ENCODE results near the gene MYDGF.
"Not testable (repeated sequence)": the region's sequence is repeated elsewhere in the genome, so short reads cannot be mapped to it uniquely, and the experiment has no call there.

Gene MYDGF

GRCh38 chr19:4669723-4670480 lies at the start of gene MYDGF:
Gene MYDGF (minus strand): TSS chr19:4670342. CDS start chr19:4670334, 8 bp downstream.
- DNase-seq, result peak; percentile 94

DNA sequence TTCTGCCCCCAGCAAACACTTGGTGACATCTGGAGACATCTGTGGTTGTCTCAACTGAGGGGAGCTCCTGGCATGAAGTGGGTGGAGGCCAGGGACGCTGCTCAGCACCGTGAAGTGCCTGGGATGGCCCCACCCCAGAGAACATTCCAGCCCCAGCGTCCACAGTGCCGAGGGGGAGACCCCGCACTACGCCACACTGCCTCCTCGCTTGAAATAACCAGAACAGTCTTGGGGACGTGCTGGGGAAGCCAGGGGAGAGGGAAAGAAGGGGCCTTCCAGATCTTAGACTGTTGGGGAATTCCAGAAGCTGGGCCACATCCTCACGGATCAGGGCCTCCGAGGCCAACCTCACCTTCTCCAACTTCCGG lies 49.3 kb upstream of the MYDGF start:
- no peak for DNase-seq

DNA sequence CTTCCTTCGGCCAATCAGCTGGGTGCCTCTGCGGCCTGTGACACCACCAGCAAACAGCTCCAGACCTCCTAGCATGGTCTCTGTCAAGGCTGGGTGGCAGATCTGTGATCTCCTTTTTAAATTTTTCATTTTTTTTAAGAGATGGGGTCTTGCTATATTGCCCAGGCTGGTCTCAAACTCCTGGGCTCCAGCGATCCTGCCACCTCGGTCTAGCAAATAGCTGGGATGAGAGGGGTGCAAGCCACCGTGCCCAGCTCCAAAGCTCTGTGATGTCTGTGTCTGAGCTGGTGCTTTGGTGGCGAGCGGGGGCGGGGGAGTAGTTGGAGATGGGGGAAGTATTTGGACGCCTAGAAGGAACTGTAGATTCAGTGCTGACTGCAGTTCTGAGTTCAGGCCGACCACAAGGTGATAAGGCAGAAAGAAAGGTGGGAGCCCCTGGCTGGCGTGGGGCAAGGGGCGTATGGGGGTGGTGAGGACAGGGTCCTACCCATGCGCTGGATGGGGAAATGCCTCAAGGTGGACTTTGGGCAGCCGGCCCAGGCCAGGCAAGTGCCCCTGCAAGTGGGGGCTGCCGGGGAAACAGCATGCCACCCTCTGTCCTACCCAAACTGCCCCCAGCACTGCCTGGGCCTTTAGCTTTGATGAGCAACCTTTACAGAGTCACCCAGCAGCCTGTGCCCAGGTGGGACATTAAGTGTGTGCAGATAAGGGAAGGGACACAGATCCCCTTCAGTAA lies 48.0 kb upstream of the MYDGF start:
- DNase-seq, result no peak

DNA sequence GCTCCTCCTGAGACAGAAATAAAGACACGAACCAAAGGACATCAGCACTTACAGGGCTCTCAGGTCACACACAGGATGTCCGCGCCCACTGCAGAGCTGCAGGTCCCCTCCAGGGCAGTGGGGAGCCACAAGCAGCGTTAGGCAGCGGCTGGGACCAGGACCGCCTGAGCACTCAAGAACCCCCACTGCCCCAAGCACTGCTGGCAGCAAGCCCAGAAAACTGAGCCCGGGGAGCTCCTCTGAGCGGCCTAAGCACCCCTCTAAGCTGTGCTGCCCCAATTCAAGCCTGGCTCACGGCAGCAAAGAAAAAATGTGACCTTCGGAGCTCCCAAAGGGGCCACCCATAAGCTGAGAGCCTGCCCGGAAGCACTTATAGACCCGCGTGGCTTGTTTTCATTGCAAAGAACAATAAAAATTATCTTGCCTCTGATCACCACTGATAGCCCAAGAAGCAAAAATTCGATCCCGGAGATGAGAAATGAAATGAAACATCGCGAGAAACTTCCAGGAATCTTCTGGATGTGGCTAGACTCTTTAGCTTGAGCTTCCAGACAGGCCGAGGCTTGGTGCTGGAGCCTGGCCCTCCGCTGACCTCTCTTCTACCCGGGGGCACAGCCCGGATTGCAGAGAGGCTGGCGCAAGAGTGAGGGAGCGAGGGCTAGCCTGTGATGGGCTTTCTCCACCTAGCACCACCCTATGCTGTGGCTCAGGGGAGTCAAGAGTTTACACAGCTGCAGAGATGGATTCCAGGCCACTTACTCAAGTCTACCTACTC lies 47.2 kb upstream of the MYDGF start:
- no peak for DNase-seq

- no peak for DNase-seq
Observed at GRCh38 chr19:4715529-4716221, 45.5 kb upstream of the MYDGF start.

GRCh38 chr19:4715178-4715528 lies 45.0 kb upstream of the MYDGF start:
- not testable (repeated sequence) for DNase-seq

DNA sequence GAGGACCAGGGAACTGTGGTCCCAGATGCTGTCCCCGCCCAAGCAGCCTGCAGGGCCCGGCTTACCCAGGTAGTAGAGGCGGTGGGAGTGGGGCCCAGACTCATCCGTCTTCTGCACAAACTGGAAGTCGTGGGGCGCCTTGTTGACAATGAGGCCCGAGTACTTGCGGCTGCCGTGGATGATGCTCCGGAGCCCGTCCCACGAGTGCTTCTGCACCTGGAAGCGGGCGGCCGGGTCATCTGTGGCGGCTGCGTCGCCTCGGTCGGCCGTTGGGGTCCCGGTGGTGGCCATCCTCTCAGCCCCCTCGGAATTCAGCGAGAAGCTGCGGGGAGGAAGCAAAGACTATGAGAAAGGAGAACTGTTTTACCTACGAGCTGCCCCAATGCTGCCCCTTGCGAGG lies 43.9 kb upstream of the MYDGF start:
- no peak for DNase-seq

DNA sequence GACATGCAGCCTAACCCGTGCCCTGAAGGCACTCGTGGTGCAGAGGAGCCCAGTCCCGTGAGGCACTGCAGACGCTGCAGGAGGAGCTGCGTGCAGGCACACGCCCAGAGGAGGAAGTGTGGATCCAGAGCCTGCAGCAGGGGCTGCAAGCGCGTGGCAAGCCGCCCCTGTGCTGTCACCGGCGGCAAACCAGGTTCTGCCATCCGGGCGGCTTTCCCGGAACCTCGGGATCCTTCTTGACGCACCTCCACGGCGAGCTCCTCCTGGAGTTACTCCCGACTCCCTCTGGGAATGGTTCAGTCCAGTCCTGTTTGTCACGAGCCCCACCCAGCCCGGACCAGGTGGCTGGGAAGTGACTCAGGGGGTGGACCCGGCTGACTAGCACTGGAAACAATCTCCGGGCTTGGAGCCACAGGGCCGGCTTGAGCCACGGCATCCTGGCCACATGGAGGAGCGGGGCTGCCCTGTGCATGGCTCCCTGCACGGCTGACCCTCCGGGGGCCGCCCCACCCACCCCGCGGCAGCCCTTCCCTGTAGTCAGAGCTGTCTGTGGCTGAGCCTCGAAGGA lies 43.3 kb upstream of the MYDGF start:
- no peak for DNase-seq

GRCh38 chr19:4712771-4713170 lies 42.6 kb upstream of the MYDGF start:
- DNase-seq, result no peak

DNA sequence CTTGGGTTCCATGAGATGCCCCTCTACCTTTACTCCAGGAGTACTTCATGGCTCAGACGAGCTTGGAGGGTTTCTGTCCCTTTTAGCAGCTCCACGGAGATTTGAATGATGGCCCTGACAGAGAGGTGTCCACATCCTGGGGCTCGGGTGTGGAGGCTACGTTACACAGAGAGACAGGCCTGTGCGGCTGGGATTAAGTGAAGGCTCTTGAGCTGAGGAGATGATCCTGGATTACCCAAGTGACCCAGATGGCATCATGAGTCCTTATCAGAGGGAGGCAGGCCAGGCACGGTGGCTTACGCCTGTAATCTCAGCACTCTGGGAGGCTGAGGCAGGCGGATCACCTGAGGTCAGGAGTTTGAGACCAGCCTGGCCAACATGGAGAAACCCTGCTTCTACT lies 41.1 kb upstream of the MYDGF start:
- no peak for DNase-seq

DNA sequence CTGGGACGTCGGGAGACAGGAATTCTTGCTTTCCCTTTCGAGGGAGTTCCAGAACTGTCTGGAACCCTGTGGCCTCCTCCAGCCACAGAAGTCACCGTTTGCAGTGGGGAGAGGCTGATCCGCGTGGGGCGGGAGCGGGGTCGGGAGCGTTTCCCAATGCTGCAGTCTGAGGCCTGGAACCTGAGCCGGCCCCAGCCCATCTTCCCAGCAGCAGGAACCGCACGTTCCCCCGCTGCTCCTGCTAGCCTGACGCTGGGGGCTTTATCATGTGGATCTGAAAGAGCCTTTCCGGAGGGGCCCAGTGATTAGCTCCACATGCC lies 40.1 kb upstream of the MYDGF start:
- DNase-seq, result no peak

- DNase-seq, result no peak
Observed at GRCh38 chr19:4709440-4710280, 39.5 kb upstream of the MYDGF start.

DNA sequence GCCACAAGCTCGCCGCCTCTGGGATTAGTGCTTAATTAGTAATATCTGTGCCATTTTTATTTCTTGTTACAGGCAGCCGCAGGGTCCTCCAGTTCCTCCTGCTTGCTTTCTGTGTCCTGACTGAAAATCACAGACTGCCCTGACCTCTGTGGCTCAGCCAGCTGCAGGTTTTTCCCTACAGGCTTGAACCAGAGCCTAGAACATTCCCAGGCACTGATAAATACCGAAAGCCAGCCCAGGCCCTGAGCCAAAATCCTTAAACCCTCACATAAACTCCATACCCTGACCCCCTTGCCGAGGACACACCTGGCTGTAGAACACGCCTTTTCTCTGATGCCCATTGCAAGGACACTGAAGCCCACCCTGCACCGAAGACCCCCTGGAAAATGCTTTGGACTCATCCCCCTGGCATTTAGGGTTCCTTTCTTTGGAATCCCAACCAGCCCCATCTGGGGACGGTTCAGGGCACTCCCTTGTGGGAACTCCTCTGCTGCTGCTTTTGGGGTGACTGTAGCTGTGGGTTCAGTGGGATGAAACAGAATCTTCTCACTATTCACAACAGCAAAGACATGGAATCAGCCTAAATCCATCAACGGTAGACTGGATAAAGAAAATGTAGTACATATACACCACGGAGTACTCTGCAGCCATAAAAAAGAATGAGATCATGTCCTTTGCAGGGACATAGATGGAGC lies 38.0 kb upstream of the MYDGF start:
- no peak for DNase-seq

GRCh38 chr19:4707322-4707721 lies 37.2 kb upstream of the MYDGF start:
- no peak for DNase-seq

DNA sequence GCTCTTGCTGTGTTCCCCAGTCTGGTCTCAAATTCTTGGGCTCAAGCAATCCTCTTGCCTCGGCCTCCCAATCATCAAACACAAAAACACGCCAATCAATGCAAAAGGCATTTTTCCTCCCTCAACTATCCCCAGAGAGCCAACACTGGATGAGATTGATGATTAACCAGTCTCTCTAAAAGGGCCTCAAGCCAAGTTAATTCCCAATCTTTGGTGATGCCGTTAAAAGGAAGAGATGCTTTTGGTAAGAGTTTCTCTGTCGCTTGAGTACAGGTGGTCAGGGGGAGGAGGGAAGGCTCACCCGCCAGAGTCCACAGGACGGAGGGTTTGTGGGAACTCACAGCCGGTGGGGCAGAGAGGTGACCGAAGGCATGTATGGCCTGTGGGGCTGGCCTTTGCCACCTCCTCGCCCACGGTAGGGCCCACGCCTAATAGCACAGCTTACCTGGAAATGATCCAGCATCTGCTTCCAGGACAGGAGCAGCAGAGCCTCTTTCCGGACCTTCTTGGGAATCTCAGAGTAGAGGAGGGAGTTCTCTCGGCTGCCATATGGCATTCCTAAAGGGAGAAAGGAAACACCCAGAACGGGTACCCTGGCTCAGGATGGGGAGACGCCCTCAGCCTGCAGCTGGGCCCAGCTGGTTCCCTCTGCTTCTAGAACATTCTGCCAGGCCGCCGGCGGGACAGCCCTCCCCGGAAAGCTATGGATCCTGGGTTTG lies 35.4 kb upstream of the MYDGF start:
- peak; percentile 57 for DNase-seq

DNA sequence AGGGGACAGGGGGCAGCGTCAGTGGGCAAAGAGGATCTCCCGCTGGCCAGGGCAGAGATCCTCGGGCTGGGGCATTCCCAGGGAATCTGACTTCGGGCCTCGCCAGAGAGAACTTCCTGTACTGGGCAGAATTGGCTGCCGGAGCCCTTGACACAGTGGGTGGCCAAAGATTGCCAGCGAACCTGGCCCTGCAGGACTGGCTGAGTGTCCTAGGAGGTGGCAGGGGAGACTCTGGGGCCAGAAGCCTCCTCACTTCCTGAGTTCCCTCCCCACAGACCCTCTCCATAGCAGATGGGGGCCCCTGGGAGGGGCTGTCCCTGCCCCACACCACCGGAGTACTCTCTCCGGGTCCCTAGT lies 34.2 kb upstream of the MYDGF start:
- DNase-seq, result no peak

GRCh38 chr19:4703671-4704316 lies 33.7 kb upstream of the MYDGF start:
- no peak for DNase-seq

- no peak for DNase-seq
Observed at GRCh38 chr19:4702764-4703163, 32.6 kb upstream of the MYDGF start.

- DNase-seq, result no peak
Observed at GRCh38 chr19:4701557-4701956, 31.4 kb upstream of the MYDGF start.

GRCh38 chr19:4700693-4700970 lies 30.5 kb upstream of the MYDGF start:
- no peak for DNase-seq
